Gastroesophageal sphincter (tissue), 3 donors: Measurements from ENCODE around the gene GGCX.

Experiments
- CTCF ChIP-seq, 4 experiments: fragments of 200-600 bp in 2 of 4; fragments of 450-650 bp in 2 of 4; sonication (generic) in 1 of 4; IDR thresholded peaks; one replicate each; pipeline ENCODE4 v1.5.1; 2017 to 2019; ENCODE audit warnings: antibody characterized with exemption in 4 of 4, mild to moderate bottlenecking in 2 of 4, moderate library complexity in 2 of 4
- EP300 ChIP-seq: sonication (generic); formaldehyde crosslinking; IDR thresholded peaks from one replicate; pipeline ENCODE4 v1.6.1; 2017; ENCODE audit warnings: antibody characterized with exemption, mild to moderate bottlenecking

- no peak for TF ChIP-seq EP300
- TF ChIP-seq CTCF (IDR thresholded peaks at IDR 0.05) = no peak
Observed at GRCh38 chr2:85578243-85579180, 17.2 kb upstream of the GGCX start.
